ENCODE measurements around the gene SCD.
"Not testable (repeated sequence)": the region's sequence is repeated elsewhere in the genome, so short reads cannot be mapped to it uniquely, and the experiment has no call there.

The SCD gene

GRCh38 chr10:100362570-100363496 lies 15.8 kb downstream of the SCD start:
- DNase-seq: no peak

GRCh38 chr10:100364175-100364574 lies 17.1 kb downstream of the SCD start:
- DNase-seq: no peak

GRCh38 chr10:100364735-100365391 lies 17.8 kb downstream of the SCD start:
- DNase-seq: peak; percentile 30

GRCh38 chr10:100368721-100369120 lies 21.7 kb downstream of the SCD start:
- no peak for DNase-seq

- no peak for DNase-seq
Observed at GRCh38 chr10:100370714-100371481, 23.9 kb downstream of the SCD start.

GRCh38 chr10:100371482-100372027 lies 24.5 kb downstream of the SCD start:
- DNase-seq: no peak

GRCh38 chr10:100372415-100373297 lies 25.6 kb downstream of the SCD start:
- no peak for DNase-seq

- DNase-seq: peak; percentile 92
Observed at GRCh38 chr10:100373298-100374199, 26.5 kb downstream of the SCD start.

- no peak for DNase-seq
Observed at GRCh38 chr10:100374200-100374655, 27.2 kb downstream of the SCD start.

GRCh38 chr10:100374677-100375353 lies 27.8 kb downstream of the SCD start:
- DNase-seq: not testable (repeated sequence)

GRCh38 chr10:100376656-100377055 lies 29.6 kb downstream of the SCD start:
- DNase-seq: not testable (repeated sequence)

GRCh38 chr10:100377830-100378229 lies 30.8 kb downstream of the SCD start:
- no peak for DNase-seq

GRCh38 chr10:100380400-100380799 lies 33.4 kb downstream of the SCD start:
- DNase-seq: no peak

GRCh38 chr10:100382553-100382952 lies 35.5 kb downstream of the SCD start:
- no peak for DNase-seq

- no peak for DNase-seq
Observed at GRCh38 chr10:100383251-100383650, 36.2 kb downstream of the SCD start.

GRCh38 chr10:100391163-100392002 lies 44.4 kb downstream of the SCD start:
- no peak for DNase-seq

- DNase-seq: no peak
Observed at GRCh38 chr10:100392686-100393003, 45.6 kb downstream of the SCD start.

- DNase-seq: no peak
Observed at GRCh38 chr10:100395626-100396025, 48.6 kb downstream of the SCD start.

- DNase-seq: no peak
Observed at GRCh38 chr10:100396605-100397004, 49.6 kb downstream of the SCD start.

All from NCI-H1092 treated with DMSO at 0.1 percent for 48 hours (cell line).